Esophagus (tissue), 2 donors: Measurements from ENCODE around the gene SPTBN2. TPM values are rescaled to one million over a fixed set of nuclear protein-coding genes. Genes with fewer than 3 reads are reported as not detected.
A peak's percentile ranks its signal among the peaks of the same experiment; 100 is the strongest.

Experiments
- H3K27ac ChIP-seq, 2 donors: one replicate each; pipeline ENCODE4 v1.5.1; 2013; ENCODE audit warnings: low read depth in 2 of 2, mild to moderate bottlenecking in 2 of 2, inconsistent platforms in 1 of 2, low read length in 1 of 2, moderate library complexity in 1 of 2
- H3K27me3 ChIP-seq, 2 donors: one replicate each; pipeline ENCODE4 v1.6.1; 2013; ENCODE audit warnings: low read length in 2 of 2, control low read depth in 1 of 2, mild to moderate bottlenecking in 1 of 2; ENCODE audit not compliant: insufficient read depth in 2 of 2, control insufficient read depth in 1 of 2
- H3K36me3 ChIP-seq, 2 donors: one replicate each; pipeline ENCODE4 v1.6.1; 2013; ENCODE audit warnings: low read length in 1 of 2; ENCODE audit not compliant: control insufficient read depth in 2 of 2, insufficient read depth in 2 of 2
- H3K4me1 ChIP-seq, 2 donors: one replicate each; pipeline ENCODE4 v1.6.1; 2013; ENCODE audit warnings: low read length in 1 of 2; ENCODE audit not compliant: control insufficient read depth in 2 of 2, insufficient read depth in 2 of 2
- H3K4me3 ChIP-seq, 2 donors: one replicate each; pipeline ENCODE4 v1.5.1; 2013; ENCODE audit warnings: low read length in 2 of 2, mild to moderate bottlenecking in 2 of 2, low read depth in 1 of 2, moderate library complexity in 1 of 2
- H3K9me3 ChIP-seq, 2 donors: one replicate each; pipeline ENCODE4 v1.6.1; 2013; ENCODE audit warnings: mild to moderate bottlenecking in 2 of 2, low read depth in 1 of 2, low read length in 1 of 2, moderate library complexity in 1 of 2; ENCODE audit not compliant: control insufficient read depth in 2 of 2, insufficient read depth in 1 of 2
- WGBS, 2 donors: extraction: QIAGEN DNeasy Blood & Tissue Kit; methylation state at CpG; one replicate each; pipeline ENCODE4 v1.1.7; 2013; 5-methylcytosine and 5-hydroxymethylcytosine counted together
- polyA plus RNA-seq, 2 donors: library from polyadenylated mRNA; stranded (reverse); fragments of 200-250 nt; gene quantifications; one replicate each; pipeline ENCODE4 v1.2.3, GENCODE V29; 2013
- donor health status: healthy with polysubstance abuse.
- donor health status: Bipolar disorder and iron deficiency.

Gene SPTBN2
- polyA plus RNA-seq, 2 donors, result 61.3 to 63.4 TPM

GRCh38 chr11:66637557-66638176 is 91.3 kb downstream of the SPTBN2 start:
- Histone ChIP-seq H3K4me3 (peak overlapping the region; percentile 46 to 50), H3K27me3 (no peaks in the 10 kb centered on the region), H3K27ac (peak overlapping the region; percentile 81 to 90), H3K36me3 (peaks cover 8 to 9% of the 10 kb centered on the region in 2 donors), H3K4me1 (peaks cover 0 to 8% of the 10 kb centered on the region in 2 donors), H3K9me3 (no peaks in the 10 kb centered on the region)
- 42 to 43% methylated on average over 12 of the region's 12 CpGs for WGBS, 2 donors

GRCh38 chr11:66636411-66636810 is 92.6 kb downstream of the SPTBN2 start:
- Histone ChIP-seq H3K27ac (no peak overlapping the region), H3K36me3 (peaks cover 8 to 9% of the 10 kb centered on the region in 2 donors), H3K4me1 (peaks cover 0 to 8% of the 10 kb centered on the region in 2 donors), H3K4me3 (no peak overlapping the region), H3K9me3 (no peaks in the 10 kb centered on the region), H3K27me3 (no peaks in the 10 kb centered on the region)
- 56 to 69% methylated on average over 3 of the region's 3 CpGs for WGBS, 2 donors

Other genes starting within 250 kb of the SPTBN2 start
- gene DPP3, start 248.8 kb downstream of the SPTBN2 start, polyA plus RNA-seq, result 10 to 100 TPM; 16.3 to 29.6 TPM
- 10 to 100 TPM in 1 of 2 donors, 1 to 10 TPM in 1; 9.3 to 15.3 TPM for gene BBS1, start 218.6 kb downstream of the SPTBN2 start, polyA plus RNA-seq
- 1 to 10 TPM; 5.9 to 6.0 TPM for gene ZDHHC24, start 183.2 kb downstream of the SPTBN2 start, polyA plus RNA-seq
- under 1 TPM; 0.02 TPM for gene ACTN3, start 182.3 kb downstream of the SPTBN2 start, polyA plus RNA-seq
- 10 to 100 TPM in 1 of 2 donors, 1 to 10 TPM in 1; 4.2 to 10.2 TPM for gene CTSF, start 160.6 kb downstream of the SPTBN2 start, polyA plus RNA-seq
- under 1 TPM; 0.09 to 0.12 TPM for gene CCDC87, start 136.2 kb downstream of the SPTBN2 start, polyA plus RNA-seq
- gene CCS, start 136.0 kb downstream of the SPTBN2 start, polyA plus RNA-seq, result 10 to 100 TPM; 27.9 to 39.8 TPM
- gene RBM14, start 112.6 kb downstream of the SPTBN2 start, polyA plus RNA-seq, result 10 to 100 TPM; 20.6 to 34.2 TPM
- gene RBM4, start 90.5 kb downstream of the SPTBN2 start, polyA plus RNA-seq, result 10 to 100 TPM; 54.6 to 80.8 TPM
- 10 to 100 TPM; 12.0 to 12.8 TPM for gene RBM4B, start 51.3 kb downstream of the SPTBN2 start, polyA plus RNA-seq
- gene RCE1, start 114.2 kb upstream of the SPTBN2 start, polyA plus RNA-seq, result 10 to 100 TPM; 17.6 to 19.5 TPM
- 1 to 10 TPM; 5.4 to 9.3 TPM for gene LRFN4, start 127.8 kb upstream of the SPTBN2 start, polyA plus RNA-seq
- gene PC, start 229.2 kb upstream of the SPTBN2 start, polyA plus RNA-seq, result 10 to 100 TPM; 18.0 to 24.9 TPM
- gene C11orf86, start 246.1 kb upstream of the SPTBN2 start, polyA plus RNA-seq, result not detected